T-helper 17 cell (primary cell): ENCODE results near the gene GSC2. TPM values are rescaled to one million over a fixed set of nuclear protein-coding genes. Genes with fewer than 3 reads are reported as not detected.

Experiments used
- ATAC-seq: fragments of 150-1000 bp; cut with Tn5 transposase; 2 replicates; pipeline ENCODE4 v1.10.0; 2021; ENCODE audit warnings: mild to moderate bottlenecking, moderate library complexity
- DNase-seq, 3 donors: peaks; one replicate each; pipeline versions ENCODE4 v3.0.0 to v3.0.0-alpha.2; 2020 to 2021
- H3K9me3 ChIP-seq: one replicate; pipeline ENCODE4 v1.7.0; 2013; ENCODE audit warnings: low read length, mild to moderate bottlenecking; ENCODE audit not compliant: control insufficient read depth, poor library complexity, severe bottlenecking
- H3K27ac Mint-ChIP-seq: one replicate; pipeline ENCODE4 v1.8.0; 2022; ENCODE audit warnings: mild to moderate bottlenecking, moderate library complexity, mixed read lengths
- H3K27me3 Mint-ChIP-seq: one replicate; pipeline ENCODE4 v1.8.0; 2022; ENCODE audit warnings: mixed read lengths
- H3K36me3 Mint-ChIP-seq: one replicate; pipeline ENCODE4 v1.8.0; 2022; ENCODE audit warnings: low read depth, mixed read lengths
- H3K4me1 Mint-ChIP-seq: one replicate; pipeline ENCODE4 v1.8.0; 2022; ENCODE audit warnings: mild to moderate bottlenecking, mixed read lengths
- H3K4me3 Mint-ChIP-seq: one replicate; pipeline ENCODE4 v1.8.0; 2022; ENCODE audit warnings: mild to moderate bottlenecking, moderate library complexity, mixed read lengths
- total RNA-seq, 4 donors: library from RNA in 2 of 4; stranded (reverse) in 2 of 4; gene quantifications; one replicate each; pipeline ENCODE4 v1.2.3 and lab custom pipeline; 2022 to 2026

Gene GSC2
- total RNA-seq, 2 donors from 2014 or later: not detected

- ATAC-seq: no peak
- DNase-seq: no peak
- peaks cover 7% of the 10 kb centered on the region for H3K36me3 Mint-ChIP-seq
- H3K27ac Mint-ChIP-seq: no peak overlapping the region
- peaks cover 7% of the 10 kb centered on the region for H3K4me1 Mint-ChIP-seq
- H3K27me3 Mint-ChIP-seq: peaks cover 47% of the 10 kb centered on the region
- peak overlapping the region; percentile 22 for H3K4me3 Mint-ChIP-seq
- H3K9me3 ChIP-seq: no peaks in the 10 kb centered on the region
Observed at GRCh38 chr22:19152942-19153883, 3.1 kb upstream of the GSC2 start.

- H3K27ac Mint-ChIP-seq: no peak overlapping the region
- ATAC-seq: no peak
- H3K27me3 Mint-ChIP-seq: peaks cover 53% of the 10 kb centered on the region
- peaks cover 9% of the 10 kb centered on the region for H3K4me1 Mint-ChIP-seq
- peaks cover 7% of the 10 kb centered on the region for H3K36me3 Mint-ChIP-seq
- no peak for DNase-seq
- H3K4me3 Mint-ChIP-seq: peak overlapping the region; percentile 90
- no peaks in the 10 kb centered on the region for H3K9me3 ChIP-seq
Observed at GRCh38 chr22:19151329-19152191, 1.5 kb upstream of the GSC2 start.

GRCh38 chr22:19150482-19151328 is 613 bp upstream of the GSC2 start:
- ATAC-seq (no peak), DNase-seq (no peak)
- H3K9me3 ChIP-seq: no peaks in the 10 kb centered on the region
- Mint-ChIP-seq H3K27ac (no peak overlapping the region), H3K4me1 (peaks cover 9% of the 10 kb centered on the region), H3K36me3 (peaks cover 7% of the 10 kb centered on the region), H3K27me3 (peaks cover 51% of the 10 kb centered on the region), H3K4me3 (peak overlapping the region; percentile 90)

GRCh38 chr22:19149047-19149883 is 827 bp downstream of the GSC2 start:
- H3K27ac Mint-ChIP-seq: no peak overlapping the region
- H3K9me3 ChIP-seq: no peaks in the 10 kb centered on the region
- DNase-seq (peak in 1 of 3 donors; percentile 18), ATAC-seq (peak; percentile 27)
- H3K4me3 Mint-ChIP-seq: peak overlapping the region; percentile 75
- H3K4me1 Mint-ChIP-seq: peaks cover 15% of the 10 kb centered on the region
- H3K36me3 Mint-ChIP-seq: peaks cover 11% of the 10 kb centered on the region
- peaks cover 45% of the 10 kb centered on the region for H3K27me3 Mint-ChIP-seq

GRCh38 chr22:19148417-19149046 is 1.6 kb downstream of the GSC2 start:
- Mint-ChIP-seq H3K4me1 (peaks cover 20% of the 10 kb centered on the region), H3K4me3 (peak overlapping the region; percentile 75)

GRCh38 chr22:19147195-19147780 is 2.8 kb downstream of the GSC2 start:
- H3K27ac Mint-ChIP-seq: peak overlapping the region; percentile 70
- no peaks in the 10 kb centered on the region for H3K9me3 ChIP-seq
- no peak overlapping the region for H3K4me3 Mint-ChIP-seq
- ATAC-seq (no peak), DNase-seq (no peak)
- H3K27me3 Mint-ChIP-seq: peaks cover 32% of the 10 kb centered on the region
- peaks cover 14% of the 10 kb centered on the region for H3K36me3 Mint-ChIP-seq
- H3K4me1 Mint-ChIP-seq: peaks cover 22% of the 10 kb centered on the region

More at GRCh38 chr22:19148417-19149046, 1.6 kb downstream of the GSC2 start:
- peaks cover 41% of the 10 kb centered on the region for H3K27me3 Mint-ChIP-seq
- no peak overlapping the region for H3K27ac Mint-ChIP-seq
- H3K9me3 ChIP-seq: no peaks in the 10 kb centered on the region
- peaks cover 14% of the 10 kb centered on the region for H3K36me3 Mint-ChIP-seq
- DNase-seq: no peak
- no peak for ATAC-seq

GRCh38 chr22:19146215-19146968 is 3.7 kb downstream of the GSC2 start:
- H3K27ac Mint-ChIP-seq: peak overlapping the region; percentile 70
- DNase-seq: no peak
- no peaks in the 10 kb centered on the region for H3K9me3 ChIP-seq
- H3K36me3 Mint-ChIP-seq: peaks cover 11% of the 10 kb centered on the region
- ATAC-seq: no peak
- peaks cover 25% of the 10 kb centered on the region for H3K27me3 Mint-ChIP-seq
- H3K4me1 Mint-ChIP-seq: peaks cover 22% of the 10 kb centered on the region
- H3K4me3 Mint-ChIP-seq: peak overlapping the region; percentile 36

GRCh38 chr22:19143967-19144400 is 6.1 kb downstream of the GSC2 start:
- Mint-ChIP-seq H3K4me3 (peak overlapping the region; percentile 100), H3K27me3 (peaks cover 15% of the 10 kb centered on the region), H3K4me1 (peaks cover 17% of the 10 kb centered on the region), H3K27ac (peak overlapping the region; percentile 99), H3K36me3 (peaks cover 8% of the 10 kb centered on the region)
- DNase-seq: no peak
- H3K9me3 ChIP-seq: no peaks in the 10 kb centered on the region
- ATAC-seq: peak; percentile 18

- peaks cover 12% of the 10 kb centered on the region for H3K27me3 Mint-ChIP-seq
- peak overlapping the region; percentile 99 for H3K27ac Mint-ChIP-seq
- H3K4me1 Mint-ChIP-seq: peaks cover 17% of the 10 kb centered on the region
- DNase-seq (no peak), ATAC-seq (no peak)
- no peaks in the 10 kb centered on the region for H3K9me3 ChIP-seq
- peak overlapping the region; percentile 100 for H3K4me3 Mint-ChIP-seq
- peaks cover 8% of the 10 kb centered on the region for H3K36me3 Mint-ChIP-seq
Observed at GRCh38 chr22:19143212-19143611, 6.9 kb downstream of the GSC2 start.

- peaks cover 11% of the 10 kb centered on the region for H3K27me3 Mint-ChIP-seq
- peaks cover 8% of the 10 kb centered on the region for H3K36me3 Mint-ChIP-seq
- H3K27ac Mint-ChIP-seq: no peak overlapping the region
- H3K4me3 Mint-ChIP-seq: peak overlapping the region; percentile 15
- ATAC-seq: no peak
- H3K4me1 Mint-ChIP-seq: peaks cover 17% of the 10 kb centered on the region
- no peak for DNase-seq
- H3K9me3 ChIP-seq: no peaks in the 10 kb centered on the region
Observed at GRCh38 chr22:19142394-19142793, 7.7 kb downstream of the GSC2 start.

GRCh38 chr22:19139974-19140373 is 10.1 kb downstream of the GSC2 start:
- H3K9me3 ChIP-seq: no peaks in the 10 kb centered on the region
- Mint-ChIP-seq H3K27ac (no peak overlapping the region), H3K4me1 (peaks cover 19% of the 10 kb centered on the region), H3K4me3 (peak overlapping the region; percentile 28), H3K36me3 (peaks cover 13% of the 10 kb centered on the region), H3K27me3 (no peaks in the 10 kb centered on the region)
- ATAC-seq (no peak), DNase-seq (no peak)
